ENCODE results near the gene MPPED2.

The MPPED2 gene

GRCh38 chr11:30436801-30437200, 149.4 kb downstream of the MPPED2 start:
- Histone ChIP-seq H3K27ac (replicated peaks) (no peak overlapping the region), H3K4me3 (replicated peaks; ENCODE audit: insufficient read depth, low read length) (no peak overlapping the region), H3K27me3 (ENCODE audit: insufficient read depth, poor library complexity, severe bottlenecking) (no peaks in the 10 kb centered on the region)
- no peak for DNase-seq (ENCODE audit: low read depth in 1 of 2, low spot score in 1 of 2)
- TF ChIP-seq SPI1 (IDR thresholded peaks at IDR 0.05; ENCODE audit: borderline replicate concordance, low read depth), result no peak
- TF ChIP-seq REST (IDR thresholded peaks at IDR 0.05; ENCODE audit: insufficient replicate concordance, low read depth), result no peak
- TF ChIP-seq GABPA (IDR thresholded peaks at IDR 0.05; ENCODE audit: low read depth), result no peak
- no peak for TF ChIP-seq CTCF (IDR thresholded peaks at IDR 0.05; ENCODE audit: insufficient read depth, low read length)
- no peak for TF ChIP-seq POLR2AphosphoS5 (IDR thresholded peaks at IDR 0.05; ENCODE audit: low read depth)

- H3K27ac ChIP-seq (replicated peaks), result no peak overlapping the region
- no peak for DNase-seq (ENCODE audit: low read depth in 1 of 2, low spot score in 1 of 2)
- H3K27me3 ChIP-seq (ENCODE audit: insufficient read depth, poor library complexity, severe bottlenecking), result no peaks in the 10 kb centered on the region
- no peak overlapping the region for H3K4me3 ChIP-seq (replicated peaks; ENCODE audit: insufficient read depth, low read length)
- no peak for TF ChIP-seq CTCF (IDR thresholded peaks at IDR 0.05; ENCODE audit: insufficient read depth, low read length)
- no peak for TF ChIP-seq POLR2AphosphoS5 (IDR thresholded peaks at IDR 0.05; ENCODE audit: low read depth)
- TF ChIP-seq REST (IDR thresholded peaks at IDR 0.05; ENCODE audit: insufficient replicate concordance, low read depth), result no peak
- no peak for TF ChIP-seq SPI1 (IDR thresholded peaks at IDR 0.05; ENCODE audit: borderline replicate concordance, low read depth)
- TF ChIP-seq GABPA (IDR thresholded peaks at IDR 0.05; ENCODE audit: low read depth), result no peak
These were observed 150.7 kb downstream of the MPPED2 start for GRCh38 chr11:30435488-30435887.

GRCh38 chr11:30434901-30435300, 151.3 kb downstream of the MPPED2 start:
- Histone ChIP-seq H3K27ac (replicated peaks) (no peak overlapping the region), H3K4me3 (replicated peaks; ENCODE audit: insufficient read depth, low read length) (no peak overlapping the region), H3K27me3 (ENCODE audit: insufficient read depth, poor library complexity, severe bottlenecking) (no peaks in the 10 kb centered on the region)
- DNase-seq (ENCODE audit: low read depth in 1 of 2, low spot score in 1 of 2), result no peak
- no peak for TF ChIP-seq REST (IDR thresholded peaks at IDR 0.05; ENCODE audit: insufficient replicate concordance, low read depth)
- TF ChIP-seq GABPA (IDR thresholded peaks at IDR 0.05; ENCODE audit: low read depth), result no peak
- TF ChIP-seq SPI1 (IDR thresholded peaks at IDR 0.05; ENCODE audit: borderline replicate concordance, low read depth), result no peak
- TF ChIP-seq CTCF (IDR thresholded peaks at IDR 0.05; ENCODE audit: insufficient read depth, low read length), result no peak
- no peak for TF ChIP-seq POLR2AphosphoS5 (IDR thresholded peaks at IDR 0.05; ENCODE audit: low read depth)

All from HL-60 (cell line).